ENCODE data around the gene WDR33.
"Not testable (repeated sequence)": the region's sequence is repeated elsewhere in the genome, so short reads cannot be mapped to it uniquely, and the experiment has no call there.

WDR33 gene

GRCh38 chr2:127810619-127811396 lies at the start of gene WDR33:
TSS of gene WDR33 (minus strand) at chr2:127811171. CDS start at chr2:127770981, 40,190 bp downstream.
- DNase-seq (ENCODE audit: low spot score): peak; percentile 90
- peak; percentile 43 for FAIRE-seq

- FAIRE-seq (no peak), DNase-seq (ENCODE audit: low spot score) (no peak)
These were observed 49.2 kb upstream of the WDR33 start for GRCh38 chr2:127860130-127860529.

GRCh38 chr2:127859712-127860085 lies 48.7 kb upstream of the WDR33 start:
- no peak for DNase-seq (ENCODE audit: low spot score)
- FAIRE-seq: no peak

GRCh38 chr2:127857265-127857808 lies 46.4 kb upstream of the WDR33 start:
- FAIRE-seq (no peak), DNase-seq (ENCODE audit: low spot score) (no peak)

- FAIRE-seq: no peak
- DNase-seq (ENCODE audit: low spot score): peak; percentile 29
These were observed 42.7 kb upstream of the WDR33 start for GRCh38 chr2:127853671-127854070.

GRCh38 chr2:127852388-127852787 lies 41.4 kb upstream of the WDR33 start:
- no peak for DNase-seq (ENCODE audit: low spot score)
- no peak for FAIRE-seq

- FAIRE-seq: no peak
These were observed 37.0 kb upstream of the WDR33 start for GRCh38 chr2:127847931-127848330.

GRCh38 chr2:127844973-127845372 lies 34.0 kb upstream of the WDR33 start:
- no peak for DNase-seq (ENCODE audit: low spot score)
- no peak for FAIRE-seq

More at GRCh38 chr2:127847931-127848330, 37.0 kb upstream of the WDR33 start:
- no peak for DNase-seq (ENCODE audit: low spot score)

- FAIRE-seq: no peak
- DNase-seq (ENCODE audit: low spot score): no peak
These were observed 32.7 kb upstream of the WDR33 start for GRCh38 chr2:127843677-127844076.

- DNase-seq (ENCODE audit: low spot score) (no peak), FAIRE-seq (no peak)
These were observed 30.7 kb upstream of the WDR33 start for GRCh38 chr2:127841466-127842178.

GRCh38 chr2:127840893-127841292 lies 29.9 kb upstream of the WDR33 start:
- FAIRE-seq (no peak), DNase-seq (ENCODE audit: low spot score) (no peak)

- DNase-seq (ENCODE audit: low spot score) (no peak), FAIRE-seq (no peak)
These were observed 24.0 kb upstream of the WDR33 start for GRCh38 chr2:127834951-127835350.

- no peak for FAIRE-seq
- no peak for DNase-seq (ENCODE audit: low spot score)
These were observed 18.9 kb upstream of the WDR33 start for GRCh38 chr2:127829845-127830246.

GRCh38 chr2:127826708-127827107 lies 15.7 kb upstream of the WDR33 start:
- FAIRE-seq; DNase-seq (ENCODE audit: low spot score): not testable (repeated sequence)

GRCh38 chr2:127826047-127826446 lies 15.1 kb upstream of the WDR33 start:
- FAIRE-seq: no peak
- peak; percentile 24 for DNase-seq (ENCODE audit: low spot score)

GRCh38 chr2:127820080-127820668 lies 9.2 kb upstream of the WDR33 start:
- no peak for DNase-seq (ENCODE audit: low spot score)
- no peak for FAIRE-seq

- DNase-seq (ENCODE audit: low spot score) (no peak), FAIRE-seq (no peak)
These were observed 7.9 kb upstream of the WDR33 start for GRCh38 chr2:127818794-127819425.

GRCh38 chr2:127818241-127818640 lies 7.3 kb upstream of the WDR33 start:
- no peak for DNase-seq (ENCODE audit: low spot score)
- no peak for FAIRE-seq

GRCh38 chr2:127814677-127815076 lies 3.7 kb upstream of the WDR33 start:
- no peak for DNase-seq (ENCODE audit: low spot score)

GRCh38 chr2:127812441-127812840 lies 1.5 kb upstream of the WDR33 start:
- not testable (repeated sequence) for FAIRE-seq; DNase-seq (ENCODE audit: low spot score)

More at GRCh38 chr2:127814677-127815076, 3.7 kb upstream of the WDR33 start:
- FAIRE-seq: no peak
